Common myeloid progenitor, CD34-positive (primary cell): Measurements from ENCODE around the gene SPPL3. TPM values are rescaled to one million over a fixed set of nuclear protein-coding genes. Genes with fewer than 3 reads are reported as not detected.
"Not testable (repeated sequence)": the region's sequence is repeated elsewhere in the genome, so short reads cannot be mapped to it uniquely, and the experiment has no call there.

Source experiments
- CTCF ChIA-PET: fragments of 350-600 bp; sonication (Branson Sonifier 250); formaldehyde crosslinking; loops from one replicate; lab custom pipeline; 2021; ENCODE audit warnings: antibody characterized with exemption; lab: Charles Lee
- POLR2A ChIA-PET: fragments of 350-600 bp; sonication (Branson Sonifier 250); formaldehyde crosslinking; loops from one replicate; lab custom pipeline; 2021; ENCODE audit warnings: antibody characterized with exemption; lab: Charles Lee
- DNase-seq, 3 donors: peaks; one replicate each; pipeline versions ENCODE4 v3.0.0 to v3.0.0-alpha.2; 2013
- H3K27ac ChIP-seq, 2 experiments: 1 replicate in 1 of 2; 2 replicates in 1 of 2; pipeline ENCODE4 v1.7.0; 2013; ENCODE audit warnings: inconsistent platforms in 2 of 2, low read length in 2 of 2, mild to moderate bottlenecking in 2 of 2, low read depth in 1 of 2, moderate library complexity in 1 of 2; ENCODE audit not compliant: severe bottlenecking in 2 of 2, insufficient read depth in 1 of 2, poor library complexity in 1 of 2
- H3K27me3 ChIP-seq, 5 experiments: replicated peaks in 2 of 5; 1 replicate in 3 of 5; 2 replicates in 2 of 5; pipeline versions ENCODE4 v1.6.1 to v1.7.0; 2013; ENCODE audit warnings: low read length in 4 of 5, mild to moderate bottlenecking in 2 of 5, moderate library complexity in 2 of 5, inconsistent platforms in 1 of 5; ENCODE audit not compliant: insufficient read depth in 5 of 5, control insufficient read depth in 4 of 5
- H3K36me3 ChIP-seq, 4 experiments: 1 replicate in 2 of 4; 2 replicates in 2 of 4; pipeline versions ENCODE4 v1.6.1 to v1.7.0; 2013; ENCODE audit warnings: low read length in 3 of 4, control low read depth in 1 of 4, mild to moderate bottlenecking in 1 of 4; ENCODE audit not compliant: control insufficient read depth in 4 of 4, insufficient read depth in 4 of 4
- H3K4me1 ChIP-seq, 4 experiments: 1 replicate in 3 of 4; 2 replicates in 1 of 4; pipeline versions ENCODE4 v1.6.1 to v1.7.1; 2013; ENCODE audit warnings: low read length in 3 of 4, mild to moderate bottlenecking in 3 of 4, control low read depth in 1 of 4, inconsistent platforms in 1 of 4, moderate library complexity in 1 of 4; ENCODE audit not compliant: control insufficient read depth in 4 of 4, insufficient read depth in 4 of 4; ENCODE audit errors: control extremely low read depth in 1 of 4
- H3K4me3 ChIP-seq, 7 experiments: 1 replicate in 4 of 7; 2 replicates in 3 of 7; pipeline versions ENCODE4 v1.5.1 to v1.7.0; 2013; ENCODE audit warnings: mild to moderate bottlenecking in 7 of 7, low read length in 6 of 7, moderate library complexity in 6 of 7, inconsistent platforms in 2 of 7, low read depth in 2 of 7, control low read depth in 1 of 7; ENCODE audit not compliant: insufficient read depth in 4 of 7, control insufficient read depth in 1 of 7; ENCODE audit errors: extremely low read depth in 1 of 7
- H3K9me3 ChIP-seq, 5 experiments: 1 replicate in 4 of 5; 2 replicates in 1 of 5; pipeline versions ENCODE4 v1.6.1 to v1.7.1; 2013; ENCODE audit warnings: low read length in 4 of 5, mild to moderate bottlenecking in 2 of 5, inconsistent platforms in 1 of 5, low read depth in 1 of 5, moderate library complexity in 1 of 5; ENCODE audit not compliant: control insufficient read depth in 4 of 5, insufficient read depth in 2 of 5; ENCODE audit errors: control extremely low read depth in 1 of 5
- WGBS: methylation state at CpG from one replicate; pipeline ENCODE4 v1.1.5; 2013; ENCODE audit not compliant: insufficient coverage; 5-methylcytosine and 5-hydroxymethylcytosine counted together
- polyA plus RNA-seq: library from polyadenylated mRNA; unstranded; fragments of 120-200 nt; gene quantifications from one replicate; pipeline ENCODE4 v1.2.1, GENCODE V29; 2013

SPPL3 gene, protein sequence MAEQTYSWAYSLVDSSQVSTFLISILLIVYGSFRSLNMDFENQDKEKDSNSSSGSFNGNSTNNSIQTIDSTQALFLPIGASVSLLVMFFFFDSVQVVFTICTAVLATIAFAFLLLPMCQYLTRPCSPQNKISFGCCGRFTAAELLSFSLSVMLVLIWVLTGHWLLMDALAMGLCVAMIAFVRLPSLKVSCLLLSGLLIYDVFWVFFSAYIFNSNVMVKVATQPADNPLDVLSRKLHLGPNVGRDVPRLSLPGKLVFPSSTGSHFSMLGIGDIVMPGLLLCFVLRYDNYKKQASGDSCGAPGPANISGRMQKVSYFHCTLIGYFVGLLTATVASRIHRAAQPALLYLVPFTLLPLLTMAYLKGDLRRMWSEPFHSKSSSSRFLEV
- polyA plus RNA-seq: 16.2 TPM

GRCh38 chr12:120904197-120904773 lies at the start of gene SPPL3:
TSS of gene SPPL3 (minus strand) at chr12:120904358. CDS start at chr12:120903867, 491 bp downstream.
- Histone ChIP-seq H3K4me3 (peak within 1 kb of the TSS; percentile 85 to 96 (median 92)), H3K36me3 (peaks cover 0 to 5% (median under 1%) of the 10 kb centered on the region in 4 experiments), H3K9me3 (no peaks in the 10 kb centered on the region), H3K4me1 (peaks cover 6 to 24% (median 16%) of the 10 kb centered on the region in 4 experiments), H3K27me3 (no peaks in the 10 kb centered on the region), H3K27ac (peak within 1 kb of the TSS; percentile 46 to 76)
- under 1% methylated on average over 48 of the region's 66 CpGs for WGBS
- CTCF ChIA-PET: interaction anchor here (1.1 to 1.2 kb wide), 3 partner anchors 8 to 140 kb away, joined by 3 to 4 read pairs (median 3); no protein-coding TSS in a partner anchor
- POLR2A ChIA-PET: interaction anchor here (0.9 to 1.5 kb wide), 2 partner anchors 18 to 25 kb away, joined by 3 read pairs; no protein-coding TSS in a partner anchor
- peak; percentile 90 to 95 (median 93) for DNase-seq

DNA sequence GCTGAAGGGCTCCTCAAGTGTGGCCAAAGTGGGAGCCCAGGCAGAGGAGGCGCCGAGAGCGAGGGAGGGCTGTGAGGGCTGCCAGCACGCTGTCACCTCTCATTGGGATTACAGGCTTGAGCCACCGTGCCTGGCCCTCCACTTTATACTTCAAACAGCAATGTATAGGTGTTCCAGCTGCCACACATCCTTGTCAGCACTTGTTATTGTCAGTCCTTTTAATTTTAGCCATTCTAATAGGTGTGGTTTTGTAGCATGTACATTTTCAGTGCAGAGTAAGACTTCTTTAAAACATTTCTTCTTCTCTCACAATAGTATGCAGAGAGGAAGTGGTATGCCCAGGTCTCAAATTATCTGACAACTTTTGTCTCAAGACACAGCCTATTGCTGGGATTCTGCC lies 46.6 kb upstream of the SPPL3 start:
- WGBS: 100% methylated on average over 5 of the region's 5 CpGs
- CTCF ChIA-PET: interaction anchor here (0.6 to 1.7 kb wide), 3 partner anchors 15 to 60 kb away, joined by 3 to 4 read pairs (median 3); no protein-coding TSS in a partner anchor

GRCh38 chr12:120950260-120950799 lies 46.2 kb upstream of the SPPL3 start:
- H3K36me3 ChIP-seq, H3K4me1 ChIP-seq, H3K27ac ChIP-seq, H3K9me3 ChIP-seq, POLR2A ChIA-PET, DNase-seq, H3K27me3 ChIP-seq, H3K4me3 ChIP-seq: not testable (repeated sequence)
- CTCF ChIA-PET: interaction anchor here (1.1 to 2.1 kb wide), 3 partner anchors 12 to 230 kb away, joined by 3 to 6 read pairs (median 4); no protein-coding TSS in a partner anchor
- 95% methylated on average over 20 of the region's 31 CpGs for WGBS

More for the DNA sequence above, 46.6 kb upstream of the SPPL3 start:
- Histone ChIP-seq H3K4me3 (no peak overlapping the region), H3K27ac (no peak overlapping the region), H3K36me3 (no peaks in the 10 kb centered on the region), H3K27me3 (no peaks in the 10 kb centered on the region), H3K9me3 (no peaks in the 10 kb centered on the region), H3K4me1 (no peaks in the 10 kb centered on the region)
- POLR2A ChIA-PET: no interaction called here
- DNase-seq: no peak

- POLR2A ChIA-PET, H3K27me3 ChIP-seq, H3K36me3 ChIP-seq, H3K4me1 ChIP-seq, H3K4me3 ChIP-seq, H3K27ac ChIP-seq, DNase-seq, H3K9me3 ChIP-seq: not testable (repeated sequence)
- WGBS: 94% methylated on average over 3 of the region's 6 CpGs
- CTCF ChIA-PET: interaction anchor here (0.7 to 1.4 kb wide), 3 partner anchors 27 to 544 kb away, joined by 3 to 5 read pairs (median 4); no protein-coding TSS in a partner anchor
These were observed 41.4 kb upstream of the SPPL3 start for GRCh38 chr12:120945516-120945915.

DNA sequence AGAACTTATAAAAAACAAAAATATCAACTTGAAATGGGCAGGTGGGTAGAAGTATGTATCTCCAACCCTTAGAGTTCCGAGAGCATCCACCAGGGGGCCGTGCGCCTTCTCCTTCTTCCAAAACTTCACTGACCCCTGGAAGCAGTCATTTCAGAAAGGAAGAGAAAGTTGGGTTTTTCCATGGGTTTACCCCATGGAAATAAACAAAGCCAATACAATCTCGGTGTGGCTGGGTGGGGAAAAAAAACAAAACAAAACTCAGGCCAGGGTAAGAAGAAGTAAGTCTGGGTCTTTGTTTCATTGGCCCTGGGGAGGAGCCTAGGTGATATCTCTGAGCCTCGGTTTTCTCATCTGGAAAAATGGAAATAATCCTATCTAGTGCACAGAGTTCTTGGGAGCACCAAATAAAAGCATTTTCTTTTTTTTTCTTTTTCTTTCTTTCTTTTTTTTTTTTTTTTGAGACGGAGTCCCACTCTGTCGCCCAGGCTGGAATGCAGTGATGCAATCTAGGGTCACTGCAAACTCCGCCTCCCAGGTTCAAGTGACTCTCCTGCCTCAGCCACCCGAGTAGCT lies 40.6 kb upstream of the SPPL3 start:
- Histone ChIP-seq H3K4me3 (no peak overlapping the region), H3K4me1 (peaks cover 0 to 13% (median 1%) of the 10 kb centered on the region in 4 experiments), H3K27me3 (no peaks in the 10 kb centered on the region), H3K36me3 (no peaks in the 10 kb centered on the region), H3K9me3 (no peaks in the 10 kb centered on the region), H3K27ac (no peak overlapping the region)
- ChIA-PET POLR2A (no interaction called here), CTCF (interaction anchor here (0.7 to 1.8 kb wide), 4 partner anchors 27 to 545 kb away, joined by 3 to 9 read pairs (median 4); no protein-coding TSS in a partner anchor)
- WGBS: 46% methylated on average over 6 of the region's 9 CpGs
- peak; percentile 51 to 68 (median 60) for DNase-seq

DNA sequence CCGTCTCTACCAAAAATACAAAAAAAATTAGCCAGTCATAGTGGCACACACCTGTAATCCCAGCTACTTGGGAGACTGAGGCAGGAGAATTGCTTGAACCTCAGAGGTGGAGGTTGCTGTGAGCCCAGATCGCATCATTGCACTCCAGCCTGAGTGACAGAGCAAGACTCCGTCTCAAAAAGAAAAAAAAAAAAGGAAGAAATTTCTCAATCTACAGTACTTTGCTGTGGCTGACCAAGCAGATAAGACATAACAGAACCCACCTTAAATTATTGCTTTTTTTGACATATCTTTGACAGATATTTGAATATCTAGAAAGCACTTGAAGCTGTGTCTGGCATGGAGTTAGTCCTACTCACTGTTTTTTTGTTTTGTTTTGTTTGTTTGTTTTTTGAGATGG lies 39.3 kb upstream of the SPPL3 start:
- ChIA-PET CTCF (interaction anchor here (0.7 to 1.8 kb wide), 5 partner anchors 17 to 71 kb away, joined by 3 to 9 read pairs (median 4); no protein-coding TSS in a partner anchor), POLR2A (interaction anchor here (0.5 kb wide), 1 partner anchor 114 kb away, joined by 3 read pairs; no protein-coding TSS in a partner anchor)
- Histone ChIP-seq H3K36me3 (no peaks in the 10 kb centered on the region), H3K27ac (no peak overlapping the region), H3K9me3 (no peaks in the 10 kb centered on the region), H3K4me1 (peaks cover 0 to 25% (median 9%) of the 10 kb centered on the region in 4 experiments), H3K27me3 (no peaks in the 10 kb centered on the region), H3K4me3 (no peak overlapping the region)
- no peak for DNase-seq
- WGBS: no CpG with 5 or more reads among the region's 3 CpGs
